ENCODE measurements around the gene BCO1. TPM values are rescaled to one million over a fixed set of nuclear protein-coding genes. Genes with fewer than 3 reads are reported as not detected.

The BCO1 gene
- total and polyA plus RNA-seq, 12 donors, result 0.20 to 0.42 TPM; not detected in 10

DNA sequence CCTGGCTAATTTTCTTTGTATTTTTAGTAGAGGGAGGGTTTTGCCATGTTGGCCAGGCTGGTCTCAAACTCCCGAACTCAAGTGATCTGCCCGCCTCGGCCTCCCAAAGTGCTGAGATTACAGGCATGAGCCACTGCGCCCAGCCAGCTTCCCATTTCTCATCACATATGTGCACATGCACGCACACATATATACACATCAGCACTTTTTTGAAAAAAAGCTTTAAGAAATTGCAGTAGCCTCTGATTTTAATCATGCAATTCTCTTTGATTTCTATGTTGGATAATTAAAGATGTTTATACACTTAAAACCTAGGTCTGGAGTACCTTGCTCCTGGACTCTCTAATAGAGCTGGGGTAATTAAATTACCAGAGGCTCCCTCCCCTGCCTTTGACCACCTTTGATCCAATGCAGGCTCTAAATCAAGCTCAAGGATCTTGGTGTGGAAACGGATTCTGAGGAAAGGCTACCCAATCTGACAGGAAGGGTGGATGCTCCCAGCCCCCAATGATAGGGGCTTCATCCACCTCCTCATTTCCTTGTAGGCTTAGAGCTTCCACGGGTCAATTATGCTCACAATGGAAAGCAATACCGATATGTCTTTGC lies 46.6 kb downstream of the BCO1 start:
- TF ChIP-seq, protein P1, sequence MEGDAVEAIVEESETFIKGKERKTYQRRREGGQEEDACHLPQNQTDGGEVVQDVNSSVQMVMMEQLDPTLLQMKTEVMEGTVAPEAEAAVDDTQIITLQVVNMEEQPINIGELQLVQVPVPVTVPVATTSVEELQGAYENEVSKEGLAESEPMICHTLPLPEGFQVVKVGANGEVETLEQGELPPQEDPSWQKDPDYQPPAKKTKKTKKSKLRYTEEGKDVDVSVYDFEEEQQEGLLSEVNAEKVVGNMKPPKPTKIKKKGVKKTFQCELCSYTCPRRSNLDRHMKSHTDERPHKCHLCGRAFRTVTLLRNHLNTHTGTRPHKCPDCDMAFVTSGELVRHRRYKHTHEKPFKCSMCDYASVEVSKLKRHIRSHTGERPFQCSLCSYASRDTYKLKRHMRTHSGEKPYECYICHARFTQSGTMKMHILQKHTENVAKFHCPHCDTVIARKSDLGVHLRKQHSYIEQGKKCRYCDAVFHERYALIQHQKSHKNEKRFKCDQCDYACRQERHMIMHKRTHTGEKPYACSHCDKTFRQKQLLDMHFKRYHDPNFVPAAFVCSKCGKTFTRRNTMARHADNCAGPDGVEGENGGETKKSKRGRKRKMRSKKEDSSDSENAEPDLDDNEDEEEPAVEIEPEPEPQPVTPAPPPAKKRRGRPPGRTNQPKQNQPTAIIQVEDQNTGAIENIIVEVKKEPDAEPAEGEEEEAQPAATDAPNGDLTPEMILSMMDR (IDR thresholded peaks at IDR 0.05), result no peak
- H3K27me3 ChIP-seq, result peaks cover 0 to 3% (median 0%) of the 10 kb centered on the region in 7 donors
- WGBS, 2 donors, result 75 to 81% methylated on average over 8 of the region's 8 CpGs
- no peaks in the 10 kb centered on the region for H3K9me3 ChIP-seq
- DNase-seq (no peak), ATAC-seq (no peak)
- no peaks in the 10 kb centered on the region for H3K36me3 ChIP-seq
- intact Hi-C loops (cut with DNase I), result no loop called here
- no peaks in the 10 kb centered on the region for H3K4me1 ChIP-seq
- H3K27ac ChIP-seq, result no peak overlapping the region
- H3K4me3 ChIP-seq, result no peak overlapping the region

DNA sequence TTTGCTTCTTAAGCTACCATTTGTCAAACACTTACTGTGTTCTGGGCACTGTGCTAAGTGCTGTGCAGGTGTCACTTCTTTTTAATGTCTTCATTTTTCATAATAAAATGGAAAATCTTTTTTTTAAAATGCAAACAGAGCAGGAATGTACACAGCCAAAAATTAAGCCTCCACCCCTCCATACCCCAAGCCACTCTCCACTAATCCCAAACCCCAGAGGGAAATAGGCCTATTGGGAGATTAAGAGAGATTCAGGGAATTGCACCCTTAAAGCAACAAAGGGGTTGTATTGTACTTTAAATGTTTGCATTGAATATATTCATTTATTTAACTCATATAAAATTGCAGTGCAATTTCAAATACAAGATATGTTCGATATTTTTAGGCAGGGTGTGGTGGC lies 47.7 kb downstream of the BCO1 start:
- no peaks in the 10 kb centered on the region for H3K36me3 ChIP-seq
- H3K4me3 ChIP-seq, result no peak overlapping the region
- 90 to 97% methylated on average over 1 of the region's 1 CpG for WGBS, 2 donors
- intact Hi-C loops (cut with DNase I), result no loop called here
- no peak for DNase-seq
- no peaks in the 10 kb centered on the region for H3K9me3 ChIP-seq
- no peaks in the 10 kb centered on the region for H3K4me1 ChIP-seq
- TF ChIP-seq, protein P1 (IDR thresholded peaks at IDR 0.05), result no peak
- H3K27me3 ChIP-seq, result peaks cover 0 to 3% (median 0%) of the 10 kb centered on the region in 7 donors
- no peak overlapping the region for H3K27ac ChIP-seq
- ATAC-seq, result no peak

DNA sequence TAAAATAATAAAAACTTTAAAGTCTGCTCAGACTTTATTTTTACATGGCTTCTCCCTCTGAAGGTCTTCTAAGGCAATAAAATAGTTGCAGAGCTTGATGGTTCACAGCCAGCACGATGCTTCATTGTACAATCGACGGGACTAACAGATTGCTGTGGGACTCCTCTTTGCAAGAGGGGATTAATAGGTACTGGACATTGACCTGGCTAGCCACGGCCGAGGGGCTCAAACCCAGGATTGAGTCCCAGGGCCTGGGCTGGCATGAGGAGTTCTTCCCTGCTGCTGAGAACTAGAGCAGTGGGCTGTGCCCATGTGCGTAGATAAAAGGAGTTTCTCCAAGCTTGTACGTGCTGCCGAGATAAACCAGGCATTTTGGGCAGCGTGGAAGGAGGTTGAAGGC lies 52.6 kb downstream of the BCO1 start:
- intact Hi-C loops (cut with DNase I), result no loop called here
- TF ChIP-seq, protein P1 (IDR thresholded peaks at IDR 0.05), result no peak
- Histone ChIP-seq H3K9me3 (no peaks in the 10 kb centered on the region), H3K36me3 (no peaks in the 10 kb centered on the region), H3K4me3 (no peak overlapping the region), H3K27me3 (peaks cover 0 to 3% (median 0%) of the 10 kb centered on the region in 7 donors), H3K27ac (no peak overlapping the region), H3K4me1 (no peaks in the 10 kb centered on the region)
- ATAC-seq (no peak), DNase-seq (no peak)
- 82 to 86% methylated on average over 9 of the region's 9 CpGs for WGBS, 2 donors

DNA sequence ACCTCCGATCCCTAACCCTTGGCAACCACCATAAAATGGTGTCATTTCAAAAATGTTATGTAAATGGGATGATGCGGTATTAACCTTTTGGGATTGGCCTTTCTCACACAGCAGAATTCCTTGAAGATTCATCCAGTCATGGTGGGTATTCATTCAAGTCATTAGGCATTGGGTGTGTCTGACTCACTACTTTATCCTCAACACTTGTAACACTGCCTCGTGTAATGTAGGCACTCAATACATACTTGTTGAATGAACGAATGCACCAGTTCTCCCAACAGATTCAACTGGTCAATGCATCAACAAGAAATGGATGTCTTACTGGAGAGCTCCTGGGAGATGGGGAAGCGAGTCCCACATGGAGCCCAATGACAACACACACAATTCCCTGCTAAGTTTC lies 54.4 kb downstream of the BCO1 start:
- no peak for DNase-seq

More for the DNA sequence above, 54.4 kb downstream of the BCO1 start:
- no peak overlapping the region for H3K27ac ChIP-seq
- intact Hi-C loops (cut with DNase I), result no loop called here
- WGBS, 2 donors, result 86 to 89% methylated on average over 5 of the region's 5 CpGs
- H3K4me1 ChIP-seq, result no peaks in the 10 kb centered on the region
- H3K36me3 ChIP-seq, result no peaks in the 10 kb centered on the region
- TF ChIP-seq, protein P1 (IDR thresholded peaks at IDR 0.05), result no peak
- no peak overlapping the region for H3K4me3 ChIP-seq
- H3K27me3 ChIP-seq, result peaks cover 0 to 3% (median 0%) of the 10 kb centered on the region in 7 donors
- no peak for ATAC-seq
- no peaks in the 10 kb centered on the region for H3K9me3 ChIP-seq
